Measurements from ENCODE around the gene SCMH1. TPM values are rescaled to one million over a fixed set of nuclear protein-coding genes. Genes with fewer than 3 reads are reported as not detected.

Gene SCMH1
- total RNA-seq, 1 experiment from 2014 or later, result 16.5 TPM

- no peak overlapping the region for H3K18ac ChIP-seq (ENCODE audit: insufficient read length, low read depth, low read length)
- H3K27ac ChIP-seq (ENCODE audit: insufficient read length, low read depth, low read length), result no peak overlapping the region
- no peak overlapping the region for H3K14ac ChIP-seq (ENCODE audit: insufficient read depth, low read length)
- no peak overlapping the region for H2BK120ac ChIP-seq (ENCODE audit: low read depth, low read length, poor library complexity, severe bottlenecking)
- H2BK15ac ChIP-seq (ENCODE audit: low read depth, low read length), result no peak overlapping the region
- H3K27me3 Mint-ChIP-seq (ENCODE audit: low read depth), result no peaks in the 10 kb centered on the region
- H3K56ac ChIP-seq (ENCODE audit: insufficient read length, low read depth, low read length), result no peak overlapping the region
- H3K23ac ChIP-seq (ENCODE audit: insufficient read length, low read depth, low read length), result no peak overlapping the region
- TF ChIP-seq CTCF (conservative IDR thresholded peaks at IDR 0.05), result no peak
- H4K20me1 ChIP-seq (ENCODE audit: control insufficient read depth, insufficient read depth, insufficient read length), result no peaks in the 10 kb centered on the region
- H2AK5ac ChIP-seq (ENCODE audit: insufficient read length, low read length), result no peak overlapping the region
- H4K5ac ChIP-seq (ENCODE audit: insufficient read length, low read depth, low read length), result no peak overlapping the region
- H3K79me1 ChIP-seq (ENCODE audit: insufficient read depth, low read depth, low read length, poor library complexity, severe bottlenecking), result no peaks in the 10 kb centered on the region
- H2BK5ac ChIP-seq (ENCODE audit: insufficient read length, low read length), result no peak overlapping the region
- H3K4me3 Mint-ChIP-seq, result no peak overlapping the region
- H3K36me3 Mint-ChIP-seq (ENCODE audit: insufficient read depth in 1 of 3, low read depth in 3 of 3), result no peaks in the 10 kb centered on the region
- H3K23me2 ChIP-seq (ENCODE audit: insufficient read length, low read depth, low read length, poor library complexity, severe bottlenecking), result no peaks in the 10 kb centered on the region
- H4K91ac ChIP-seq (ENCODE audit: insufficient read length, low read depth, low read length), result no peak overlapping the region
- H3K27ac Mint-ChIP-seq, result no peak overlapping the region
- no peaks in the 10 kb centered on the region for H3K27me3 ChIP-seq (ENCODE audit: insufficient read depth, low read length)
- H3K79me2 ChIP-seq (ENCODE audit: insufficient read depth, low read length), result no peaks in the 10 kb centered on the region
- H2BK20ac ChIP-seq (ENCODE audit: low read depth, low read length, poor library complexity, severe bottlenecking), result no peak overlapping the region
- H3K9me3 ChIP-seq (ENCODE audit: control insufficient read depth, low read depth, low read length), result no peaks in the 10 kb centered on the region
- no peak overlapping the region for H3K4me2 ChIP-seq (ENCODE audit: insufficient read depth, insufficient read length, low read length)
- H3T11ph ChIP-seq (ENCODE audit: low read length), result no peak overlapping the region
- no peak for DNase-seq
- no peak overlapping the region for H3K4ac ChIP-seq (ENCODE audit: low read depth, low read length)
- WGBS (ENCODE audit: extremely low coverage, insufficient read length, low lambda C conversion rate), result no CpG with 5 or more reads among the region's 3 CpGs
- H3K4me1 Mint-ChIP-seq, result peaks cover 0 to 3% of the 10 kb centered on the region in 2 experiments; a peak in 2 of 4 replicates
- no peaks in the 10 kb centered on the region for H3K4me1 ChIP-seq (ENCODE audit: insufficient read depth, low read length)
- H3K9ac ChIP-seq (ENCODE audit: extremely low read depth, insufficient read length, low read length), result no peak overlapping the region
- H2BK12ac ChIP-seq (ENCODE audit: insufficient read length, low read depth, low read length), result no peak overlapping the region
- H4K8ac ChIP-seq (replicated peaks; ENCODE audit: insufficient read length, low read depth, low read length), result no peak overlapping the region
- H3K9me3 Mint-ChIP-seq, result no peaks in the 10 kb centered on the region; a peak in 1 of 5 replicates
- no peak overlapping the region for H2AFZ ChIP-seq (ENCODE audit: low read length)
These were observed 81.5 kb downstream of the SCMH1 start for GRCh38 chr1:41160498-41161110.

Measured in H9 (cell line).